ENCODE measurements around the gene RHOT1.

GRCh38 chr17:32161506-32162365 is 19.4 kb downstream of the RHOT1 start:
- TF ChIP-seq POLR2A (IDR thresholded peaks at IDR 0.05) = no peak
- TF ChIP-seq, protein P1, sequence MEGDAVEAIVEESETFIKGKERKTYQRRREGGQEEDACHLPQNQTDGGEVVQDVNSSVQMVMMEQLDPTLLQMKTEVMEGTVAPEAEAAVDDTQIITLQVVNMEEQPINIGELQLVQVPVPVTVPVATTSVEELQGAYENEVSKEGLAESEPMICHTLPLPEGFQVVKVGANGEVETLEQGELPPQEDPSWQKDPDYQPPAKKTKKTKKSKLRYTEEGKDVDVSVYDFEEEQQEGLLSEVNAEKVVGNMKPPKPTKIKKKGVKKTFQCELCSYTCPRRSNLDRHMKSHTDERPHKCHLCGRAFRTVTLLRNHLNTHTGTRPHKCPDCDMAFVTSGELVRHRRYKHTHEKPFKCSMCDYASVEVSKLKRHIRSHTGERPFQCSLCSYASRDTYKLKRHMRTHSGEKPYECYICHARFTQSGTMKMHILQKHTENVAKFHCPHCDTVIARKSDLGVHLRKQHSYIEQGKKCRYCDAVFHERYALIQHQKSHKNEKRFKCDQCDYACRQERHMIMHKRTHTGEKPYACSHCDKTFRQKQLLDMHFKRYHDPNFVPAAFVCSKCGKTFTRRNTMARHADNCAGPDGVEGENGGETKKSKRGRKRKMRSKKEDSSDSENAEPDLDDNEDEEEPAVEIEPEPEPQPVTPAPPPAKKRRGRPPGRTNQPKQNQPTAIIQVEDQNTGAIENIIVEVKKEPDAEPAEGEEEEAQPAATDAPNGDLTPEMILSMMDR (IDR thresholded peaks at IDR 0.05) = no peak
